ENCODE data around the gene BCL2.
A peak's percentile ranks its signal among the peaks of the same experiment; 100 is the strongest.
"Not testable (repeated sequence)": the region's sequence is repeated elsewhere in the genome, so short reads cannot be mapped to it uniquely, and the experiment has no call there.

The BCL2 gene

DNA sequence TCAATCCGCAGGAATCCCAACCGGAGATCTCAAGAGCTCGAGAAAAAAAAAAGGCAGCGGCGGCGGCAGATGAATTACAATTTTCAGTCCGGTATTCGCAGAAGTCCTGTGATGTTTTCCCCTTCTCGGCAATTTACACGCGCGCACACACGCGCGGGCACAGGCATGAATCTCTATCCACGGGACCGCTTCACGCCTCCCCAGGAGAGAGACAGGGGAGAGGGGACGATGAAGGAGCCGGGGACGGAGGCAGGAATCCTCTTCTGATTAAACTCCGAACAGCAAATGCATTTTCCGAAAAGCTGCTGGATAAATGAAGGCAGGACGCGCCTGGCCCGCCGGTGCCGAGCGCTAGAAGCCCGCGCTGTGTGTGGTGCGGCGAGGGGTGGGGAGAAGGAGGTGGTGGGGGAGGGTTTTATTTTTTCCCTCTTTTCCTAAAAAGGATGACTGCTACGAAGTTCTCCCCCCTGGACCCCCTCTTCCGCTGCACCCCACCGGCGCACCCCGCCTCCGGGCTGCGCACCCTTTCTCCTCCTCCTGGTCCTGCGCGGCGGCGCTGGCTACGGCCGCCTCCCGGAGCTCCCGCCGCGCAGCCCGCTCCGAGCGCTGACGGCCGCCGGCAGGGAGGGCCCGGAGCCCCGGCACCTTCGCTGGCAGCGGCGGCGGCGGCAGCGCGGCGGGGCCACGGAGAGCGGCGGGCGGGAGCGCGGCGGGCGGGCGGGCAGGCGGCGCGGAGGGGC lies at the start of gene BCL2:
TSS of gene BCL2 (minus strand) at position 387 of the 740 bp plus-strand sequence.
- DNase-seq (ENCODE audit: low read depth) = no peak

DNA sequence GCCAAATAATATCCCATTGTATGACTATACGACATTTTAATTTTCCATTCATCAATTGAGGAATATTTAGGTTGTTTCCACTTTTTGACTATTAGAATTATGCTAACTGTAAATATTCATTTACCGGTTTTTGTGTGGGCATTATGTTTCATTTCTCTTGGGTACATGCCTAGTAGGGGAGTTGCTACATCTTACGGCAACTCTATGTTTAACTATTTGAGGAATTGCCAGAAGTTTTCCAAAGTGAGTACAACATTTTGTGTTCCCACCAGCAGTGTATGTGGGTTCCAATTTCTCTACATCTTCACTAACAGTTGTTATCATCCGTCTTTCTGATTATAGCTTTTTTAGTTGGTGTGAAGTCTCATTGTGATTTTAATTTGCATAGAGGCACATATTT lies 49.0 kb upstream of the BCL2 start:
- DNase-seq (ENCODE audit: low read depth) = no peak

- DNase-seq (ENCODE audit: low read depth) = peak; percentile 98
Observed at GRCh38 chr18:63367053-63367953, 47.7 kb upstream of the BCL2 start, which contains the start of gene KDSR. KDSR (minus strand) TSS chr18:63367206; CDS start chr18:63367118, 88 bp downstream.

GRCh38 chr18:63366213-63367052 lies 46.9 kb upstream of the BCL2 start:
- DNase-seq (ENCODE audit: low read depth) = no peak

DNA sequence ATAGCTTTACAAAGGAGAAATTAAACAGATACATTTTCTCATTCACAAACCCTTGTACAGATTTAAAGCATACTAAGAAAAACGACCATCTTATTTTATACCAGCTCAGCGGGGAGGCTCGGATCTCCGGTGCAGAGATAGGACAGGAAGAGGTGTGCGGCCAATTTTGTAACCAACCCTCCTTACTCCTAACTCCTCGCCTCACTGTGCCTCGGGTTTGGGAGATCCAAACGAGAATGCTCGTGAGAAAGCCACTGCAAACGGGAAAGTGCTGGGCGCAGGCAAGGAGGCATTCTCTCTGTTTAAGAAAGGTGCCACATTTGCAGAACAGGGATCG lies 46.3 kb upstream of the BCL2 start:
- DNase-seq (ENCODE audit: low read depth) = no peak

DNA sequence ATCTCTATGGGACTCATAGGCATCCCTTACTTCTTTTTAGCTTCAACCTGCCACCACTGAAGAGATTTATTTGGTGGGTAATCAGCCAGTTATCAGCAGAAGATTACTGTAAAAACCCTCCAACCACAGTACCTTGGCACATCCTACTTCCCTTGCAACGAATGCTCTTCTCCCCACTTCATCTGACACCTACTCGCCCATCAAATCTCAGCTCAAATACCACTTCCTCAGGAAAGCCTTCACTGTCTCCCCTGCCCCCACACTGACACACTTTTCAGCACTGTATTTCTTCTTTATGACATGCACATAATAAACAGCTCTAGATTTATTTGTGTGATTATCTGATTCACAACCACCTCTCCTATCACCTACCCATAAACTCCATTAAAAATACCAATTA lies 44.4 kb upstream of the BCL2 start:
- DNase-seq (ENCODE audit: low read depth) = no peak

DNA sequence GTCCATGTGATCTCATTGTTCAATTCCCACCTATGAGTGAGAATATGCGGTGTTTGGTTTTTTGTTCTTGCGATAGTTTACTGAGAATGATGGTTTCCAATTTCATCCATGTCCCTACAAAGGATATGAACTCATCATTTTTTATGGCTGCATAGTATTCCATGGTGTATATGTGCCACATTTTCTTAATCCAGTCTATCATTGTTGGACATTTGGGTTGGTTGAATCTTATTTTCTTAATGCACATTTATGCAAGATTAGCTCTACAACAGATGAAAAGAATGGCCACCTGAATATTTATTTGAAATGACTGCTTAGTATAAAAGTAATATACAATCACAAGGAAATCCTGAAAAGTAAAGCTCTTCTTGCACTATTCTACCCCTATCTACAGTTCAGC lies 43.9 kb upstream of the BCL2 start:
- not testable (repeated sequence) for DNase-seq (ENCODE audit: low read depth)

DNA sequence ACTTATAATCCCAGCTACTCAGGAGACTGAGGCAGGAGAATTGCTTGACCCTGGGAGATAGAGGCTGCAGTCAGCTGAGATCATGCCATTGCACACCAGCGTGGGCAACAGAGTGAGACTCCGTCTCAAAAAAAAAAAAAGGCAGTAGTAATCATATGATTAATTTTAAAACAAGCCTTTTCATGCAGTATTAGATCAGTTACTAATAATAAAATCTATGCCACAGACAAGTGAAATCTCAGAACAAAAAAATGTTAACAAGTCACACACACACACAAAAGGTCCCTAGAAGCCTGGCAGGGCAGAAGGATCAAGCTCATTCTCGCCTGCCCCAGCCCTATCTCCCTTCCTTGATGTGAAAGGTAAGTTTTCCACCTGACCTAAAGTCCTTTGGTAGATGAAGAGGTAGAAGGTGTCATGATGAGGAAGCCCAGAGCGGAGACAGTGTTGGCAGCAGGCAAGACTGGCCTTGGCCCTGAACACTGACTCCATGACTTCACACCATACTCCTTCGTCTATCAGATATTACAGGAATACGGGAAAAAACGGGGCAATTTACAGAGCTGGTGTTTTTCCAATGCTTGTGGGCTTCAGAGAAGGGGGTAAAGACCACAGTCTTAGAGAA lies 36.8 kb upstream of the BCL2 start:
- no peak for DNase-seq (ENCODE audit: low read depth)

DNA sequence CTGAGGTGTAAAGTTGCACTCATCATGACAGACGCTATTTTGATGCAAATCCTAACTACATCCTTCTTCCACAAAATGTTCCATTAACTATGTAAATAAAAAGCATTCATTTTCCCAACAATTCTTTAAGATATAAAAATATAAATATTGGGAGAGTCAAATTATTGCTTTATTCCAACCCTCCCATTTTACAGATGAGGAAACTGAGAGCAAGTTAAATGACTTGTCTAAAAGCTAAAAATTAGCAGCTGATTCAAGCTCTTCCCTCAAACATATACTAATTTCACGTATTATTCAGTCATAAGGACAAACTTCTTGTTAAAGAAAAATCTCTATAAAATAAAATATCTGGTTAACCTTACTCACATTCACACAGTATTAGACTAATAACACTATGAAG lies 30.7 kb upstream of the BCL2 start:
- no peak for DNase-seq (ENCODE audit: low read depth)

DNA sequence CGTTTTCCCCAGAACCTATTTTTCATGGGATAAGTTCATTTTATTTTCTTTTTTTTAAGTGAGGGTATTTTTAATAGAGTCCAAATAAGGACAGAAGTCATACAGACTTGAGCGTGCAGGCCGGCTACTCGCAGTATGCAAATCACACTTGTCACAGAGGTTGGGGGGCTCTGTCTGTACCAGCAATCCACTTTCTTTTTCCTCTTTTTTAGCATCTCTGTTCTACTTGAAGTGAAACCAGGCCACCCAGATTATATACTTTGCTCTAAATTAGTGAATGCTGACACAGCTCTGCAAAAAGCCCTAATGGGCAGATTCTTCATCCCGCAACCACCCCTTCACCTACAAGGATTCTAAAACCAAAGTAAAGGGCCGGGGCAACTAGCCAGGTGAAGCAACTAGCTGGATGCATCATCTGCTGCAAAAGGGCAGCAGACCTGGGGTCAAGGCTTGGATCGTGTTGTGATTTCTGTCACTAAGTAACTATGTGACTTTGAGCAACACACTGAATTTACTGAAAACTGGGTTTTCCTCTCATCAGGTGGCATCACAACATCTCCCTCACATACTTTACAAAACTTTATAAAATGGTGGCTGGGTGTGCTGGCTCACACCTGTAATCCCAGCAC lies 29.1 kb upstream of the BCL2 start:
- DNase-seq (ENCODE audit: low read depth) = no peak

DNA sequence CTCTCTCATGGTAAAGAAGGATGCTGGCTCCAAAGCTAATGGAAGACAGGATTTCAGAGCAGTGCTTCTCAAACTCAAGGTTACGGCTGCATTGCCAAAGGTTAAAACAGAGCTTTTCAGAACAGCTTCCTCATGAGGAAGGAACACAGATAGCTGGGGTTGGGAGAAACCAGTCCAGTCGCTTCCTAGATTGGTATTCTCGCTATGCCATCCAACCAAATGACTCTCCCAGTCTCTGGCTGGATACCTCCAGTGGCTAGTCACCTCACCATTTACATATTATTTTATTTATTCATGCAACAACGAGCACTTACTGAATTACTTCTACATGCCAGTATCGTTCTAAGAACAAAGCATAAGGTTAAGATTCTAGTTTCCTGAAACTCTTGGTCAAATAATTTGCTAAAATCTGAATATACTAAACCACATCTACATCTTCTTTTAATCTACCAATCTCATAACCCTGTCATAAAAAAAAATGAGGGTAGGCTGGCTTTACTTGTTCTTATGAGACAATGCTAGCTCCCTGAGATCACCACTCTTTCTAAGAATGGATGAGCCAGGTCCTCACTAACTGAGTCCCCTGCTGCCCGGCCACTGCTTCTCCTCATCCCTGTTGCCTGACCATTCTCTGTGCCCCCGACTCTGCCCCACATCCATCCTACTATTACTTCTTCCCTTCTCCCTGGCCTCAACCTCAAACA lies 27.1 kb upstream of the BCL2 start:
- DNase-seq (ENCODE audit: low read depth) = no peak

- no peak for DNase-seq (ENCODE audit: low read depth)
Observed at GRCh38 chr18:63346031-63346430, 26.5 kb upstream of the BCL2 start.

GRCh38 chr18:63344918-63345317 lies 25.3 kb upstream of the BCL2 start:
- DNase-seq (ENCODE audit: low read depth) = no peak

- no peak for DNase-seq (ENCODE audit: low read depth)
Observed at GRCh38 chr18:63344263-63344662, 24.7 kb upstream of the BCL2 start.

DNA sequence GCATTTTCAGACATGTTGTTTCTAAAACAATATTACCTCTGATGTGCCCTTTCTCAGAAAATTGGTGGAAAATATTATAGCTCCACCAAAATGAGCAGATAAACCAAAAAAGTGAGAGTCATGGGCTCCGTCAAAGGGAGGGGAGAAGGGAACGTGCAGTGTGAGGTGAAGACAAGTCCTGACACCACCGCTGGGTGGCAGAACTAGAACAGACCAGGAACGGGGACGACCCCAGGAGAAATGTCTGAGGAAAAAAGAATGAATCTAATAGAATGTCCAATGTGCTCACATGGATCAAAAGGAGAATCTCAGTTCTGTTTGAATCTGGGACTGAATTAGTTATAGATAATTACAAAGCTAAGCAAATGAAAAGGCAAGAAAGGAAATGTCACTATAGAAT lies 22.6 kb upstream of the BCL2 start:
- no peak for DNase-seq (ENCODE audit: low read depth)

- no peak for DNase-seq (ENCODE audit: low read depth)
Observed at GRCh38 chr18:63339920-63340484, 20.4 kb upstream of the BCL2 start.

GRCh38 chr18:63336366-63337099 lies 17.0 kb upstream of the BCL2 start:
- peak; percentile 74 for DNase-seq (ENCODE audit: low read depth)

GRCh38 chr18:63331105-63331504 lies 11.5 kb upstream of the BCL2 start:
- DNase-seq (ENCODE audit: low read depth) = no peak

GRCh38 chr18:63329431-63330145 lies 10.0 kb upstream of the BCL2 start:
- DNase-seq (ENCODE audit: low read depth) = no peak
